NT2/D1 (cell line): ENCODE results near the gene PHETA1.

Experiments
- DNase-seq: peaks from one replicate; pipeline ENCODE4 v3.0.0-alpha.2; 2011; ENCODE audit warnings: low read depth, low spot score
- H3K27me3 ChIP-seq: 2 replicates; pipeline ENCODE4 v1.6.0; 2011; ENCODE audit warnings: mild to moderate bottlenecking; ENCODE audit not compliant: insufficient read length, insufficient read depth
- H3K36me3 ChIP-seq: 2 replicates; pipeline ENCODE4 v1.6.1; 2011; ENCODE audit warnings: mild to moderate bottlenecking, low read length, mixed read lengths; ENCODE audit not compliant: insufficient read depth, insufficient read length
- H3K4me1 ChIP-seq: 2 replicates; pipeline ENCODE4 v1.5.1; 2011; ENCODE audit not compliant: insufficient read depth, insufficient read length
- H3K4me3 ChIP-seq: 2 replicates; pipeline ENCODE4 v1.5.1; 2011; ENCODE audit warnings: low read depth; ENCODE audit not compliant: insufficient read length
- H3K9ac ChIP-seq: 2 replicates; pipeline ENCODE4 v1.6.0; 2011; ENCODE audit warnings: low read depth; ENCODE audit not compliant: insufficient read length
- H3K9me3 ChIP-seq: 2 replicates; pipeline ENCODE4 v1.5.1; 2011; ENCODE audit warnings: mild to moderate bottlenecking, low read length; ENCODE audit not compliant: insufficient read depth
- SUZ12 ChIP-seq: IDR thresholded peaks from 2 replicates; pipeline ENCODE4 v1.6.1; 2011; ENCODE audit not compliant: insufficient read length, insufficient read depth; ENCODE audit errors: extremely low read depth
- YY1 ChIP-seq: IDR thresholded peaks from 2 replicates; pipeline ENCODE4 v1.6.1; 2011; ENCODE audit not compliant: insufficient read length, insufficient read depth
- ZNF274 ChIP-seq: IDR thresholded peaks from 2 replicates; pipeline ENCODE4 v1.6.1; 2011; ENCODE audit warnings: mild to moderate bottlenecking, low read depth, low read length

PHETA1 gene

GRCh38 chr12:111330800-111331752 is 37.8 kb downstream of the PHETA1 start:
- peaks cover 6% of the 10 kb centered on the region for H3K4me1 ChIP-seq
- H3K9ac ChIP-seq, result no peak overlapping the region
- H3K36me3 ChIP-seq, result no peaks in the 10 kb centered on the region
- DNase-seq, result peak; percentile 40
- no peak for TF ChIP-seq SUZ12
- no peak for TF ChIP-seq ZNF274
- no peak for TF ChIP-seq YY1
- H3K4me3 ChIP-seq, result no peak overlapping the region
- no peaks in the 10 kb centered on the region; the same call in 1 of the 2 replicates for H3K9me3 ChIP-seq
- no peaks in the 10 kb centered on the region for H3K27me3 ChIP-seq

DNA sequence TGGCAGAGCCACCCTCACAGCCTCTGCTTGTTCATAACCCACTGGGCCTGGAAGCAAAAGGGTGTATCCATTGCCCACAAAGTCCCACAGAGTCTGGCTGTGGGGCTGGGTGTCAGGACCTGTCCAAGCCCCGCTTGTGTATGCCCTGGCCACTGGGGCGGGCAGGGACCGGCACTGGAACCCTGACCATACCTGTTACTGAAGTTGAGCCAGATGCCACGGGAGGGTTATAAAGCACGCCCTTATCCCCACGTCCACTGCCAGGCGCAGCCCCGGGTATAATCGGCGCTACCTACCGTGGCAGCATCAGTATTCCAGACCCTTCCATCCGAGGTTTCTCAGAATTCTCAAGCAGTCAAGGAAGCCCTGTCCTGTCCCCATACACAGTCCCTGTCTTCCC is 40.8 kb downstream of the PHETA1 start:
- no peaks in the 10 kb centered on the region; the same call in 1 of the 2 replicates for H3K9me3 ChIP-seq
- no peak for DNase-seq
- H3K27me3 ChIP-seq, result no peaks in the 10 kb centered on the region
- no peak for TF ChIP-seq ZNF274
- TF ChIP-seq SUZ12, result no peak
- TF ChIP-seq YY1, result no peak
- H3K36me3 ChIP-seq, result no peaks in the 10 kb centered on the region
- peak overlapping the region; percentile 18 for H3K9ac ChIP-seq
- H3K4me1 ChIP-seq, result peaks cover 6% of the 10 kb centered on the region
- no peak overlapping the region for H3K4me3 ChIP-seq

DNA sequence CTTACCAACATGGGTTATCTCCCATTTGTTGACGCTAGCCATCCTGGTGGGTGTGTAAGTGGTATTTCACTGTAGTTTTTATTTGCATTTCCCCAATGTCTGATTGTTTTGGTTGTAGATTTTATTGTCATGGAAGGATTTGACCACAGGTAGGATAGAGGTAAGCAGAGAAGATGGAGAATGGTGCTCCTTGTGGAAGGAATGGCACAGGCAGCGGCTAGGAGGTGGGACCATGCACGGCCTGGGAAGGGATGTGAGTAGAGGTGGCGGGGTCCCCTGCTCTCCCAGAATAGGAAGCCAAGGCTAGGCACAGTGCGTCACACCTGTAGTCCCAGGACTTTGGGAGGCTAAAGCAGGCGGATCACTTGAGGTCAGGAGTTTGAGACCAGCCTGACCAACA is 41.4 kb downstream of the PHETA1 start:
- Histone ChIP-seq H3K9me3 (no peaks in the 10 kb centered on the region; the same call in 1 of the 2 replicates), H3K9ac (no peak overlapping the region), H3K36me3 (no peaks in the 10 kb centered on the region), H3K4me1 (peaks cover 6% of the 10 kb centered on the region), H3K27me3 (no peaks in the 10 kb centered on the region), H3K4me3 (no peak overlapping the region)
- no peak for DNase-seq
- TF ChIP-seq ZNF274 (no peak), SUZ12 (no peak), YY1 (no peak)

DNA sequence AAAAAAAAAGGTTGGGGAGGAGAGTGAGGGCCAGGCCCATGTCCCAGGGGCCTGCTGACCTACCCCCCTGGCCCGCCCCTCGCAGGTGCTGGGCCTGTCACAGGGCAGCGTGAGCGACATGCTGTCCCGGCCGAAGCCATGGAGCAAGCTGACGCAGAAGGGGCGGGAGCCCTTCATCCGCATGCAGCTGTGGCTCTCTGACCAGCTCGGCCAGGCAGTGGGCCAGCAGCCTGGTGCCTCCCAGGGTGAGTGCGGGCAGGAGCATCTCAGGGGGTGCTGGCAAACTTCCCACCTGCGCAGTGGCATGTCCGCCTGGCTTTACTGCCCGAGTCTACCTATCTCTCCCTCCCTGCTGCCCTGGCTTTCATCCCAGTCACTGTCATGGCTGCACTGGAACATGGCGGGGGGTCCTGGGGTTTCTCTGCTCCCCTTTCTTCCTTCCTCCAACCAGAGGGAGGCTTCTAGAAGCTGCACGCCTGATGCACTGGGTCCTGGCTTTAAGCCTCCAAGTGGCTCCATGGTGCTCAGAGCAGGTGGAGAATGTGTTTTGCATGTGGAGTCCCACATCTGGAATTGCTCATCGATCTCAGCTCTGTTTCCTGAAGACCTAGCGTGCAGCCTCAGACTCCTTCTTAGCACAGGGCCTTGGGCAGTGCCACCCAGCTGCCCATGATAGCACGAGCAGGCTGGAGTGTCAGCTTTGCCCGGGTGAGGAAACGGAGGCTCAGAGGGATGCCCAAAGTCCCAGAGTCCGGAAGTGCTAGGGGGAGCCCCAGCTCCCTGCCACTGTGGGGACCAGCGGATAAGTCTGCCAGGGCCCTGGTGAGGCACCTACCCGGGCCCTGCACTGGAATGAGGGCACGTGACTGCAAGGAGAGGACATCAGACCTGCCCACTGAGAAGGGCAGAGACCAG is 46.3 kb downstream of the PHETA1 start:
- no peaks in the 10 kb centered on the region for H3K36me3 ChIP-seq
- DNase-seq, result no peak
- H3K4me3 ChIP-seq, result no peak overlapping the region
- peak overlapping the region; percentile 1 for H3K9ac ChIP-seq
- TF ChIP-seq ZNF274 (no peak), YY1 (no peak), SUZ12 (no peak)
- no peaks in the 10 kb centered on the region; the same call in 1 of the 2 replicates for H3K9me3 ChIP-seq
- no peaks in the 10 kb centered on the region for H3K27me3 ChIP-seq
- H3K4me1 ChIP-seq, result no peaks in the 10 kb centered on the region

DNA sequence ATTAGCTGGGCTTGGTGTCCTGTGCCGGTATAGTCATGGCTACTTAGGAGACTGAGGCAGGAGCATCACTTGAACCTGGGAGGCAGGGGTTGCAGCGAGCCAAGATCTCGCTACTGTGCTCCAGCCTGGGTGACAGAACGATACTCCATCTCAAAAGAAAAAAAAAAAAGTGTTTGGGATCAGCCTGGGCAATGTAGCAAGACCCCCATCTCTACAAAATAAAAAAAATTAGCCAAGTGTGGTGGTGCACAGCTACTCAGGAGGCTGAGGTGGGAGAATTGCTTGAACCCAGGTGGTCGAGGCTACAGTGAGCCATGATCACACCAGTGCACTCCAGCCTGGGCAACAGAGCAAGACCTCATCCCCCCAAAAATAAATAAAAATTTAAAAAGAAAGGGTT is 47.6 kb downstream of the PHETA1 start:
- Histone ChIP-seq H3K9ac (no peak overlapping the region), H3K4me3 (no peak overlapping the region), H3K27me3 (no peaks in the 10 kb centered on the region), H3K9me3 (no peaks in the 10 kb centered on the region; the same call in 1 of the 2 replicates), H3K4me1 (no peaks in the 10 kb centered on the region), H3K36me3 (no peaks in the 10 kb centered on the region)
- no peak for DNase-seq
- TF ChIP-seq SUZ12, result no peak
- TF ChIP-seq YY1, result no peak
- TF ChIP-seq ZNF274, result no peak

- no peak for TF ChIP-seq YY1
- TF ChIP-seq SUZ12, result no peak
- no peak for TF ChIP-seq ZNF274
- Histone ChIP-seq H3K9ac (no peak overlapping the region), H3K9me3 (no peaks in the 10 kb centered on the region; the same call in 1 of the 2 replicates), H3K27me3 (no peaks in the 10 kb centered on the region), H3K4me3 (no peak overlapping the region), H3K4me1 (no peaks in the 10 kb centered on the region), H3K36me3 (no peaks in the 10 kb centered on the region)
- DNase-seq, result no peak
Observed at GRCh38 chr12:111320258-111321050, 48.4 kb downstream of the PHETA1 start.
